Caco-2 (cell line): ENCODE results near the gene OR52E1. TPM values are rescaled to one million over a fixed set of nuclear protein-coding genes. Genes with fewer than 3 reads are reported as not detected.

Source experiments
- BruUV-seq: library from RNA; stranded (reverse); fragments of 400-500 nt; replicated peaks from 2 replicates; lab custom pipeline; 2021; lab: Mats Ljungman, UMichigan
- CTCF ChIA-PET: fragments of 300-600 bp; sonication (Branson Sonifier 250); formaldehyde crosslinking; loops from one replicate; lab custom pipeline; 2022; ENCODE audit warnings: antibody characterized with exemption; lab: Charles Lee
- POLR2A ChIA-PET: fragments of 300-600 bp; sonication (Branson Sonifier 250); formaldehyde crosslinking; loops from one replicate; lab custom pipeline; 2022; ENCODE audit warnings: antibody characterized with exemption; lab: Charles Lee
- DNase-seq, 2 experiments: peaks; one replicate each; pipeline versions ENCODE4 v3.0.0 to v3.0.0-alpha.2; 2020 to 2022
- H3K27me3 ChIP-seq: replicated peaks from 2 replicates; pipeline ENCODE4 v1.6.0; 2011; ENCODE audit warnings: low read length; ENCODE audit not compliant: control insufficient read depth, insufficient read depth
- H3K36me3 ChIP-seq: 2 replicates; pipeline ENCODE4 v1.5.1; 2011; ENCODE audit warnings: low read length; ENCODE audit not compliant: control insufficient read depth, insufficient read depth
- H3K4me1 ChIP-seq: fragments of 250-450 bp; sonication (Bioruptor Pico); 2 replicates; pipeline ENCODE4 v1.5.1; 2020; ENCODE audit warnings: mild to moderate bottlenecking
- H3K4me3 ChIP-seq: 2 replicates; pipeline ENCODE4 v1.5.1; 2011; ENCODE audit warnings: low read depth, mild to moderate bottlenecking, control low read depth, low read length
- H3K9me3 ChIP-seq: fragments of 250-450 bp; sonication (Bioruptor Pico); 2 replicates; pipeline ENCODE4 v1.5.1; 2020; ENCODE audit warnings: mild to moderate bottlenecking, moderate library complexity
- H3K27ac Mint-ChIP-seq: one replicate; pipeline ENCODE4 v1.8.0; 2022; ENCODE audit warnings: mixed read lengths; ENCODE audit not compliant: unreplicated experiment
- H3K27me3 Mint-ChIP-seq: one replicate; pipeline ENCODE4 v1.8.0; 2022; ENCODE audit warnings: mixed read lengths; ENCODE audit not compliant: insufficient read depth, unreplicated experiment
- H3K36me3 Mint-ChIP-seq: one replicate; pipeline ENCODE4 v1.8.0; 2022; ENCODE audit warnings: mild to moderate bottlenecking, mixed read lengths; ENCODE audit not compliant: insufficient read depth, unreplicated experiment
- H3K4me1 Mint-ChIP-seq: one replicate; pipeline ENCODE4 v1.8.0; 2022; ENCODE audit warnings: low read depth, mixed read lengths; ENCODE audit not compliant: unreplicated experiment
- H3K4me3 Mint-ChIP-seq: one replicate; pipeline ENCODE4 v1.8.0; 2022; ENCODE audit warnings: mild to moderate bottlenecking, moderate library complexity, mixed read lengths; ENCODE audit not compliant: unreplicated experiment
- H3K9me3 Mint-ChIP-seq: one replicate; pipeline ENCODE4 v1.8.0; 2022; ENCODE audit warnings: mixed read lengths; ENCODE audit not compliant: unreplicated experiment
- CTCF ChIP-seq, 2 experiments: fragments of 200-600 bp in 1 of 2; IDR thresholded peaks; 1 replicate in 1 of 2; 2 replicates in 1 of 2; pipeline versions ENCODE4 v1.5.1 to v1.8.0; 2011 to 2022; ENCODE audit warnings: antibody characterized with exemption in 1 of 2, control low read depth in 1 of 2, inconsistent platforms in 1 of 2, low read depth in 1 of 2, low read length in 1 of 2, mild to moderate bottlenecking in 1 of 2, moderate library complexity in 1 of 2; ENCODE audit not compliant: insufficient read depth in 1 of 2, severe bottlenecking in 1 of 2, unreplicated experiment in 1 of 2
- intact Hi-C: fragments of 100-400 bp; cut with micrococcal nuclease; formaldehyde crosslinking; loops from one replicate; pipeline ENCODE4 v1.10.0; 2022; ENCODE audit not compliant: unreplicated experiment
- total RNA-seq: library from RNA; stranded (reverse); gene quantifications from 2 replicates; pipeline ENCODE4 v1.2.3, GENCODE V29; 2022

Gene OR52E1
- total RNA-seq, 1 experiment from 2014 or later, result not detected

GRCh38 chr11:5065027-5065426 lies 4.3 kb upstream of the OR52E1 start:
- CTCF ChIA-PET, result no interaction called here
- no TSS peak for BruUV-seq

GRCh38 chr11:5071799-5072198 lies 2.4 kb downstream of the OR52E1 start:
- no TSS peak for BruUV-seq
- ChIA-PET POLR2A (no interaction called here), CTCF (no interaction called here)
- H3K27me3 ChIP-seq, result no peaks in the 10 kb centered on the region
- DNase-seq, result no peak
- no peaks in the 10 kb centered on the region for H3K4me1 ChIP-seq
- H3K36me3 Mint-ChIP-seq, result no peaks in the 10 kb centered on the region
- no peak overlapping the region for H3K4me3 Mint-ChIP-seq
- H3K36me3 ChIP-seq, result no peaks in the 10 kb centered on the region
- intact Hi-C loops, result no loop called here
- no peaks in the 10 kb centered on the region for H3K9me3 Mint-ChIP-seq
- no peaks in the 10 kb centered on the region for H3K4me1 Mint-ChIP-seq
- H3K27ac Mint-ChIP-seq, result no peak overlapping the region
- TF ChIP-seq CTCF (IDR thresholded peaks at IDR 0.05; ENCODE audit: insufficient read depth in 1 of 2, low read depth in 1 of 2, low read length in 1 of 2, severe bottlenecking in 1 of 2, unreplicated experiment in 1 of 2), result no peak
- no peaks in the 10 kb centered on the region for H3K9me3 ChIP-seq
- peaks cover 2% of the 10 kb centered on the region for H3K27me3 Mint-ChIP-seq
- H3K4me3 ChIP-seq, result no peak overlapping the region

More at GRCh38 chr11:5065027-5065426, 4.3 kb upstream of the OR52E1 start:
- no peak overlapping the region for H3K27ac Mint-ChIP-seq
- H3K9me3 ChIP-seq, result no peaks in the 10 kb centered on the region
- H3K4me3 Mint-ChIP-seq, result no peak overlapping the region
- no peaks in the 10 kb centered on the region for H3K4me1 Mint-ChIP-seq
- no peak overlapping the region for H3K4me3 ChIP-seq
- H3K36me3 ChIP-seq, result no peaks in the 10 kb centered on the region
- no peaks in the 10 kb centered on the region for H3K27me3 ChIP-seq
- no peaks in the 10 kb centered on the region for H3K4me1 ChIP-seq
- no peak for DNase-seq
- POLR2A ChIA-PET, result no interaction called here
- H3K36me3 Mint-ChIP-seq, result no peaks in the 10 kb centered on the region
- TF ChIP-seq CTCF (IDR thresholded peaks at IDR 0.05; ENCODE audit: insufficient read depth in 1 of 2, low read depth in 1 of 2, low read length in 1 of 2, severe bottlenecking in 1 of 2, unreplicated experiment in 1 of 2), result no peak
- H3K27me3 Mint-ChIP-seq, result peaks cover 11% of the 10 kb centered on the region
- intact Hi-C loops, result no loop called here
- H3K9me3 Mint-ChIP-seq, result no peaks in the 10 kb centered on the region

GRCh38 chr11:5081405-5081804 lies 12.0 kb downstream of the OR52E1 start:
- no peaks in the 10 kb centered on the region for H3K4me1 ChIP-seq
- ChIA-PET POLR2A (no interaction called here), CTCF (no interaction called here)
- Mint-ChIP-seq H3K27me3 (no peaks in the 10 kb centered on the region), H3K4me1 (no peaks in the 10 kb centered on the region), H3K27ac (no peak overlapping the region), H3K4me3 (no peak overlapping the region), H3K9me3 (no peaks in the 10 kb centered on the region), H3K36me3 (no peaks in the 10 kb centered on the region)
- intact Hi-C loops, result no loop called here
- TF ChIP-seq CTCF (IDR thresholded peaks at IDR 0.05; ENCODE audit: insufficient read depth in 1 of 2, low read depth in 1 of 2, low read length in 1 of 2, severe bottlenecking in 1 of 2, unreplicated experiment in 1 of 2), result no peak
- no peak for DNase-seq
- H3K4me3 ChIP-seq, result no peak overlapping the region
- no TSS peak for BruUV-seq
- no peaks in the 10 kb centered on the region for H3K27me3 ChIP-seq
- no peaks in the 10 kb centered on the region for H3K9me3 ChIP-seq
- H3K36me3 ChIP-seq, result no peaks in the 10 kb centered on the region
